IPS-NIHi11 (cell line): ENCODE measurements around the gene POTEB2.
"Not testable (repeated sequence)": the region's sequence is repeated elsewhere in the genome, so short reads cannot be mapped to it uniquely, and the experiment has no call there.

Source experiments
- DNase-seq: peaks from one replicate; pipeline ENCODE4 v3.0.0; 2012; ENCODE audit warnings: mixed read lengths, low spot score

The POTEB2 gene

GRCh38 chr15:20866214-20866613 is at the start of gene POTEB2:
Gene POTEB2, minus strand, starts transcription at chr15:20866314. Its CDS starts 33 bp downstream, at chr15:20866281.
- DNase-seq: not testable (repeated sequence)

GRCh38 chr15:20879916-20880315 is 13.8 kb upstream of the POTEB2 start:
- not testable (repeated sequence) for DNase-seq

GRCh38 chr15:20878464-20878863 is 12.3 kb upstream of the POTEB2 start:
- DNase-seq: not testable (repeated sequence)

DNA sequence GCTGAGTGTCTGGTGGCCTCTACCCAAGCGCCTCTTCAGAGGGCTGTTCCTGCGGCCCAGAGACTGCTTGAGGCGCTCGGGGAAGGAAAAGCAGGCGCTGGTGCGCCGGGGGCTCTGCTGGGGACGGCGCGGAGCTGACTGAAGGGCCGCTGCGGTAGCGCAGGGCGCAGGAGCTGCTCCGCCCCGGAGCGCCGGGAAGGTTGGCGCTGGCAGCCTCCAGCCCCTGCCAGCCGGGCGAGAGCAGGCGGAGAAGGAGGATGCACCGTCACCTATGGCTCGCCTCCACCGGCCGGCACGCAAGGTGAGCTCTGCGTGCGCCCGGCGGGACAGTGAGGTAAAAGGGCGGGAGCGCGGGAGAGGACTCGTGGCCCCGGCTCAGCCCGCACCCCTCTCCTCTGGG is 11.7 kb upstream of the POTEB2 start:
- not testable (repeated sequence) for DNase-seq
